Right cardiac atrium (tissue), 5 donors: ENCODE results near the gene PLA2G4D. TPM values are rescaled to one million over a fixed set of nuclear protein-coding genes. Genes with fewer than 3 reads are reported as not detected.

Experiments
- ATAC-seq, 2 donors: fragments of 200-7000 bp; cut with Tn5 transposase; one replicate each; pipeline versions ENCODE4 v1.8.0 to v1.9.1; 2020; ENCODE audit warnings: moderate library complexity in 2 of 2, mild to moderate bottlenecking in 1 of 2
- DNase-seq, 3 donors: peaks; one replicate each; pipeline ENCODE4 v3.0.0-alpha.2; 2020
- H3K27ac ChIP-seq: one replicate; pipeline ENCODE4 v1.5.1; 2013; ENCODE audit warnings: mild to moderate bottlenecking, low read length, control low read depth, moderate library complexity
- H3K27me3 ChIP-seq: one replicate; pipeline ENCODE4 v1.6.1; 2013; ENCODE audit not compliant: control insufficient read depth, insufficient read depth
- H3K4me1 ChIP-seq: one replicate; pipeline ENCODE4 v1.6.1; 2013; ENCODE audit warnings: low read length; ENCODE audit not compliant: control insufficient read depth, insufficient read depth
- H3K4me3 ChIP-seq: one replicate; pipeline ENCODE4 v1.5.1; 2013; ENCODE audit warnings: low read length, control low read depth
- H3K9me3 ChIP-seq: one replicate; pipeline ENCODE4 v1.6.1; 2013; ENCODE audit warnings: low read length; ENCODE audit not compliant: control insufficient read depth
- WGBS: extraction: QIAGEN DNeasy Blood & Tissue Kit; methylation state at CpG from one replicate; pipeline ENCODE4 v1.1.7; 2013; 5-methylcytosine and 5-hydroxymethylcytosine counted together
- intact Hi-C, 4 donors: fragments of 100-400 bp; cut with DNase I; formaldehyde crosslinking; loops; one replicate each; pipeline versions ENCODE4 v1.11.0 to v1.14.0; 2022 to 2023
- polyA plus RNA-seq: library from polyadenylated mRNA; stranded (reverse); fragments of 200-250 nt; gene quantifications from one replicate; pipeline ENCODE4 v1.2.3, GENCODE V29; 2013
- total RNA-seq, 4 donors: library from RNA; stranded (reverse); fragmentation: NEBNext Ultra II Directional; extraction: Animal tissue kit (Norgen Biotek cat#: 25700); gene quantifications; one replicate each; pipeline ENCODE4 v1.2.1, GENCODE V29; 2021
- donor health status: healthy with polysubstance abuse.
- donor health status: DM: no; HTN: yes; CAD: no.
- donor health status: DM: no; HTN: no; CAD: no.
- donor health status: DM: no; HTN: yes; CAD: no; lungs with severe emphysema.
- donor health status: DM: yes; HTN: yes; CAD: no.

PLA2G4D gene
- total and polyA plus RNA-seq, 5 donors: not detected

GRCh38 chr15:42135351-42135750 lies 41.0 kb upstream of the PLA2G4D start:
- ATAC-seq: no peak

GRCh38 chr15:42134617-42135245 lies 40.4 kb upstream of the PLA2G4D start:
- 83% methylated on average over 6 of the region's 6 CpGs for WGBS
- H3K9me3 ChIP-seq: no peaks in the 10 kb centered on the region
- DNase-seq (no peak), ATAC-seq (no peak)
- intact Hi-C loops: loop anchor here (5.0 to 10.0 kb wide), 3 partner anchors 50 to 147 kb away; no protein-coding TSS in a partner anchor
- H3K4me1 ChIP-seq: no peaks in the 10 kb centered on the region
- H3K4me3 ChIP-seq: no peak overlapping the region
- no peaks in the 10 kb centered on the region for H3K27me3 ChIP-seq
- H3K27ac ChIP-seq: no peak overlapping the region

More at GRCh38 chr15:42135351-42135750, 41.0 kb upstream of the PLA2G4D start:
- Histone ChIP-seq H3K4me1 (no peaks in the 10 kb centered on the region), H3K27ac (no peak overlapping the region), H3K27me3 (no peaks in the 10 kb centered on the region), H3K4me3 (no peak overlapping the region), H3K9me3 (no peaks in the 10 kb centered on the region)
- 76% methylated on average over 1 of the region's 1 CpG for WGBS
- intact Hi-C loops: loop anchor here in 2 of 4 donors (5.0 to 10.0 kb wide), 2 partner anchors 51 to 148 kb away; no protein-coding TSS in a partner anchor
- no peak for DNase-seq

GRCh38 chr15:42133886-42134502 lies 39.6 kb upstream of the PLA2G4D start:
- WGBS: 66% methylated on average over 11 of the region's 11 CpGs
- Histone ChIP-seq H3K27me3 (no peaks in the 10 kb centered on the region), H3K4me1 (no peaks in the 10 kb centered on the region), H3K4me3 (no peak overlapping the region), H3K9me3 (no peaks in the 10 kb centered on the region), H3K27ac (no peak overlapping the region)
- ATAC-seq (peak in 1 of 2 donors; percentile 33), DNase-seq (no peak)
- intact Hi-C loops: loop anchor here (5.0 to 10.0 kb wide), 2 partner anchors 49 to 67 kb away; no protein-coding TSS in a partner anchor

- H3K27me3 ChIP-seq: no peaks in the 10 kb centered on the region
- no peaks in the 10 kb centered on the region for H3K9me3 ChIP-seq
- DNase-seq (no peak), ATAC-seq (no peak)
- no peak overlapping the region for H3K27ac ChIP-seq
- no peaks in the 10 kb centered on the region for H3K4me1 ChIP-seq
- intact Hi-C loops: loop anchor here (5.0 to 10.0 kb wide), 2 partner anchors 49 to 66 kb away; no protein-coding TSS in a partner anchor
- WGBS: 89% methylated on average over 4 of the region's 4 CpGs
- H3K4me3 ChIP-seq: no peak overlapping the region
Observed at GRCh38 chr15:42133356-42133755, 39.0 kb upstream of the PLA2G4D start.

GRCh38 chr15:42131826-42132806 lies 37.8 kb upstream of the PLA2G4D start:
- H3K27me3 ChIP-seq: no peaks in the 10 kb centered on the region
- H3K9me3 ChIP-seq: no peaks in the 10 kb centered on the region
- ATAC-seq (no peak), DNase-seq (no peak)
- H3K4me3 ChIP-seq: no peak overlapping the region
- intact Hi-C loops: loop anchor here (5.0 to 10.0 kb wide), 2 partner anchors 47 to 65 kb away; no protein-coding TSS in a partner anchor
- no peaks in the 10 kb centered on the region for H3K4me1 ChIP-seq
- WGBS: 63% methylated on average over 9 of the region's 9 CpGs
- no peak overlapping the region for H3K27ac ChIP-seq

- DNase-seq (no peak), ATAC-seq (no peak)
- Histone ChIP-seq H3K4me3 (no peak overlapping the region), H3K27ac (no peak overlapping the region), H3K27me3 (no peaks in the 10 kb centered on the region), H3K4me1 (no peaks in the 10 kb centered on the region), H3K9me3 (no peaks in the 10 kb centered on the region)
- WGBS: 98% methylated on average over 1 of the region's 1 CpG
- intact Hi-C loops: loop anchor here (5.0 to 10.0 kb wide), 2 partner anchors 46 to 64 kb away; no protein-coding TSS in a partner anchor
Observed at GRCh38 chr15:42131006-42131405, 36.6 kb upstream of the PLA2G4D start.

- no peaks in the 10 kb centered on the region for H3K4me1 ChIP-seq
- DNase-seq (no peak), ATAC-seq (no peak)
- 68% methylated on average over 8 of the region's 8 CpGs for WGBS
- H3K27me3 ChIP-seq: no peaks in the 10 kb centered on the region
- intact Hi-C loops: loop anchor here (5.0 to 10.0 kb wide), 2 partner anchors 46 to 63 kb away; no protein-coding TSS in a partner anchor
- no peak overlapping the region for H3K4me3 ChIP-seq
- H3K27ac ChIP-seq: no peak overlapping the region
- H3K9me3 ChIP-seq: no peaks in the 10 kb centered on the region
Observed at GRCh38 chr15:42130246-42130986, 36.1 kb upstream of the PLA2G4D start.

- H3K4me1 ChIP-seq: no peaks in the 10 kb centered on the region
- H3K27ac ChIP-seq: no peak overlapping the region
- ATAC-seq (no peak), DNase-seq (no peak)
- 86% methylated on average over 2 of the region's 2 CpGs for WGBS
- intact Hi-C loops: no loop called here
- H3K27me3 ChIP-seq: no peaks in the 10 kb centered on the region
- H3K9me3 ChIP-seq: no peaks in the 10 kb centered on the region
- no peak overlapping the region for H3K4me3 ChIP-seq
Observed at GRCh38 chr15:42129364-42129763, 35.0 kb upstream of the PLA2G4D start.

GRCh38 chr15:42128476-42128875 lies 34.1 kb upstream of the PLA2G4D start:
- Histone ChIP-seq H3K9me3 (no peaks in the 10 kb centered on the region), H3K27ac (no peak overlapping the region), H3K27me3 (no peaks in the 10 kb centered on the region), H3K4me1 (no peaks in the 10 kb centered on the region), H3K4me3 (no peak overlapping the region)
- 71% methylated on average over 6 of the region's 6 CpGs for WGBS
- no peak for DNase-seq
- intact Hi-C loops: no loop called here
- no peak for ATAC-seq

GRCh38 chr15:42123546-42123945 lies 29.2 kb upstream of the PLA2G4D start:
- intact Hi-C loops: no loop called here
- over 99% methylated on average over 3 of the region's 3 CpGs for WGBS

More at GRCh38 chr15:42123546-42123945, 29.2 kb upstream of the PLA2G4D start:
- H3K27ac ChIP-seq: no peak overlapping the region
- H3K9me3 ChIP-seq: no peaks in the 10 kb centered on the region
- DNase-seq (no peak), ATAC-seq (no peak)
- H3K4me3 ChIP-seq: no peak overlapping the region
- no peaks in the 10 kb centered on the region for H3K4me1 ChIP-seq
- H3K27me3 ChIP-seq: no peaks in the 10 kb centered on the region
